Left ventricle myocardium superior (tissue), 1 donor: Measurements from ENCODE around the gene ELMOD2. TPM values are rescaled to one million over a fixed set of nuclear protein-coding genes. Genes with fewer than 3 reads are reported as not detected.
A peak's percentile ranks its signal among the peaks of the same experiment; 100 is the strongest.

Experiments
- ATAC-seq: fragments of 200-7000 bp; cut with Tn5 transposase; one replicate; pipeline ENCODE4 v1.9.1; 2020; ENCODE audit warnings: mild to moderate bottlenecking, moderate library complexity
- DNase-seq: peaks from one replicate; pipeline ENCODE4 v3.0.0-alpha.2; 2020
- intact Hi-C: fragments of 100-400 bp; cut with micrococcal nuclease; formaldehyde crosslinking; loops from one replicate; pipeline ENCODE4 v1.11.0; 2022
- total RNA-seq: library from RNA; stranded (reverse); fragmentation: NEBNext Ultra II Directional; extraction: Animal tissue kit (Norgen Biotek cat#: 25700); gene quantifications from one replicate; pipeline ENCODE4 v1.2.1, GENCODE V29; 2021
- donor health status: DM: no; HTN: yes; CAD: no; lungs with severe emphysema.

Gene ELMOD2
- total RNA-seq, 1 donor from 2014 or later, result 15.6 TPM

DNA sequence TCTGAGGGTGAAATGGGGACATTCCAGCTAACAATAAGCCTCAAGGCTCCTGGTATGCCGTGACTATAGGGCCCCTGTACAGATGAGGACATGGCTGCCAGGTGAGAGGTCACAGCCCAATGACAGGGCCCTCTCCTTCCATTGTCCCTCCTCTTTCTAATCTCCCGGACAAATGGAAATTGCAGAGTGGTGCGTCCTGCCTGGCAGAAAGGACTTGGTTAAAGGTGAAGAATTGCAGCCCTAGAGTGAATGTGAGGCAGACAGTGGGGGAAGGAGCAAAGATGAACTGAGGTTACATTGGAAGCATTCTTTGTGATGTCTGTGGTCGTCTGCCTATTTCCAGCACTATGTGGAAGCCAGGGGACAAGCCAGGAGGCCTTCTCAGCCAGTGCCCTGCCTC is 51.5 kb downstream of the ELMOD2 start:
- ATAC-seq (no peak), DNase-seq (no peak)
- intact Hi-C loops, result no loop called here

DNA sequence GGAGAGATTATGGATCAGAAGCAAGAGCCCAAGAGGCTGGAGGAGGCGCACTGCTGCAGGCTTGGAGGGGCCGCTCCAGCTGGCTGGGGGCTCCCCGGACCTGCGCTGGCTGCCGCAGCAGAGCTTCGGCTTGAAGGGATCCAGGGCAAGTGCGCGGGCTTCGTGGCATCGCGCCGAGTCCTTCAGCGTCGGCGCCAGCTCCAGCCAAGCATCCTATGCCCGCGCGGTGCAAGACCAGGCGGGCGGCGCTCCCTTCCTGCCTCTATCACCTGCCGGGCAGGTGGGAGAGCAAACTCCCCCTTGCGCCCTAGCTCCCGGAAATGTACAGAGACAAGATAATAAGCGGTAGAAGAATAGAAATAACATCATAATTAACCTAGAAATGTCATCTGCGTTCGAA is 55.3 kb downstream of the ELMOD2 start:
- intact Hi-C loops, result no loop called here
- ATAC-seq (no peak), DNase-seq (no peak)

DNA sequence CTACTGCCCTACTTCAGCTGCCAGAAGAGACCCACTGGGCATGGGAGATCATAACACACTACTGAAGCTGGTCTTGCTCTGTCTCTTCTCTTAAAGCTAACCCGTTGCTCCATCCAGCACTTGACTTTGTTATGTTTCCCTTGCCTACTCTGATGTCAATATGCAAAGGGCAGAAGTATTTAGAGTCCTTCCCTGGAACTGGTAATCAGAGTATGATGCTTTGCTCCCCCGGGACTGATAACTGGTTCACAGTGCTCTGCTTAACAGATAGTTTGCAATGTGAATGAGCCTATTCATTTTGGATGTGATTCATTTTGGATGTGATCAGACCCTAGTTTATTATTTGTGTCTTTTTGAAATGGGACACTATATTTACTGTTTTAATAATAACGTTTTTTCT is 57.1 kb downstream of the ELMOD2 start:
- no peak for DNase-seq
- intact Hi-C loops, result no loop called here
- no peak for ATAC-seq

DNA sequence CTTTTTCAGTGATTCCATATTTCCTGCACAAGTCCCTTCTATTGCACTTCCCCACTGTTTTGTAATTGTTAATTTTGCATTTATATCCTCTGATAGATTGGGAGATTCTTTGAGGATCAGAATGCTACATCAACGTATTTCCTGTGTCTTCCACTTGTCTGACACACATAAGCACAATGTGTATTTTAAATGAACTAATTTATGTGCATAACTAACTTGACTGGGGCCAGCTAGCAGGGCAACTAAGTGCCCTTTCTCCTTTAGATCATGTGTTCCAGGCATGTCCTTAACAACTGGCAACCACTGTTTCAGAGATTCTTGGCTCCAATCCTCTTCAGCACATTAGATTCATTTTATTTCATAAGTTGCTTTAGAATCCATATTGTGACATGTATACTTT is 60.5 kb downstream of the ELMOD2 start:
- intact Hi-C loops, result no loop called here
- no peak for ATAC-seq
- no peak for DNase-seq

DNA sequence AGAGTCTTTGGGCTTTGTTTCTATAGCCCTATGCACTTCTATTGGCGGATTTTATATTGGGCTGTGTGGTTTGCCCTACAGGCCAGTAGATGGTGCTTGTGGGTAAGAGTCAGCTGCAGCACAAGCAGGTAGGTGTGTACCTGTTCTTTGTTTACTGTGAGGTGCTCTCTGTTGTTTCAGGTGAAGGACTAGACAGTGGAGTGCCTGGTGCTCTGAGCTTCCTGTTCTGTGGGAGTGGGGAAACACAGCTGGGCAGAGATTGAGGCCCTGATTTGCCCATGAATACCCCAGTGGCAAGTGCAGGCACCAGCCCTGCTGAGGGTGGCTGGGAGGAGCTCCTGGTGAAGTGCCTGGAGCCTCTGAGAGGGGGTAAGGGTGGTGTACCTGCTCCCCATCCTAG is 71.1 kb downstream of the ELMOD2 start:
- intact Hi-C loops, result no loop called here
- ATAC-seq (peak; percentile 66), DNase-seq (no peak)

DNA sequence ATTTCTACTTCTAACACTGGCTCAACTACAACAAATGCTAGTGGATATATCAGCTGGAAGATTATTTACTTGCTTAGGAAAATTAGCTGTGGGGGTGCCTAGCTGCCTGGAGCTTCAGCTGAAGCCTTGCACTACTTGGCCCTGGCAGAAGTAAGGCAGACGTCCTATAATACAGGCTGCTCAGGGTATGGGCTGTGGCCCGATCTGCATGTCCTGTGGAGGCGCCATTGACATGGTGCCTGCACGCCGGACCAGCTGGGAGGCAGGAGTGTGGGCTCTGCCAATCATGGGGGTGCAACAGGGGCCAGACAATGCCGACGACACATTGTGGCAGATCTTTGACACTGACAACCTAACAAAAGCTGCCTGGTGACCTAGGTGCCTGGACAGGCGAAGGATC is 76.4 kb downstream of the ELMOD2 start:
- no peak for ATAC-seq
- DNase-seq, result no peak
- intact Hi-C loops, result no loop called here

DNA sequence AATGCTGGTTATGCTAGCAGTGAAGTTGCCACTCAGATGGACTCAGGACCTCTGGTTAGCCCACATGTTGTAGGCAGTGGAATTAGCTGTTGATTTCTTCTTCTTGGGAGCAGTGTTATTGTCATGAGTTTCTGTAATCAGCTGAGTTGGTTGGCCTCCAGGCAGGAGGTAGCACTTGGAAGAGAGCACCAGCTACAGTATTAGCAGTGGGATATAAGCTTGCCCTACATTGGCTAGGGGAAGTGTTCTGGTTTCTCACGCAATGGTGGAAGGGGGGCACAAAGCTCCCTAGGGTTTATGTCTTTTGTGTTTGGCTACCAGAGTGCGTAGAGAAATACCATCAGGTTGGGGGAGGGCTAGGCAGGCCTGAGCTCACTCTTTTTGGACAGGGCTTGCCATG is 78.7 kb downstream of the ELMOD2 start:
- DNase-seq (no peak), ATAC-seq (peak; percentile 77)
- intact Hi-C loops, result no loop called here

DNA sequence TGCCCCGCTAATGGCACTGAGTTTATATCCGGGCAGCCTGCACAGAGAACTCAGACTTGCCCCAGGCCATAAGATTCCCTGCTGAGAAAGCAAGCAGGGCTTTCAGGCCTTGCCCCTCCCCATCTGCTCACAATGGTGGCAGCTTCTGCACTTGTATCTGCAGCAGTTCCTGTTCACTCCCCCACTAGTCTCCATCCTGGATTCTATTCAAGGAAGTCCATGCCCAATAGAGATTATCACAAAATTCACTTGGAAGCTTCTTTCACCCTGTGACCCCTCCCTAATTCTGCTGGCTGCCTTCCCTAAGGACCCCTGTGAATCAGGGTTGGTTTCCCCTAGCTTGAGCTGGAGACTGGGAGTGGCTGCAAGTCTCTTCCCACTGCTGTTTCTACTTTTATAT is 79.3 kb downstream of the ELMOD2 start:
- ATAC-seq (peak; percentile 71), DNase-seq (no peak)
- intact Hi-C loops, result no loop called here

Other genes starting within 250 kb of the ELMOD2 start
- gene SCOC, start 150.5 kb upstream of the ELMOD2 start, total RNA-seq, result 76.9 TPM
- gene CLGN, start 96.5 kb upstream of the ELMOD2 start, total RNA-seq, result 91.1 TPM
- gene MGAT4D, start 25.9 kb upstream of the ELMOD2 start, total RNA-seq, result not detected
- not detected for gene UCP1, start 44.8 kb downstream of the ELMOD2 start, total RNA-seq
- 12.8 TPM for gene TBC1D9, start 232.2 kb downstream of the ELMOD2 start, total RNA-seq